IPS-NIHi7 (cell line): ENCODE results near the gene ZNF491.
"Not testable (repeated sequence)": the region's sequence is repeated elsewhere in the genome, so short reads cannot be mapped to it uniquely, and the experiment has no call there.

Experiments
- DNase-seq: peaks from one replicate; pipeline ENCODE4 v3.0.0; 2012; ENCODE audit warnings: mixed read lengths; ENCODE audit errors: extremely low spot score

The ZNF491 gene

GRCh38 chr19:11806354-11807098, 8.2 kb downstream of the ZNF491 start:
- no peak for DNase-seq

- no peak for DNase-seq
These were observed 8.7 kb downstream of the ZNF491 start for GRCh38 chr19:11807099-11807380.

- no peak for DNase-seq
These were observed 15.3 kb downstream of the ZNF491 start for GRCh38 chr19:11813703-11814028.

DNA sequence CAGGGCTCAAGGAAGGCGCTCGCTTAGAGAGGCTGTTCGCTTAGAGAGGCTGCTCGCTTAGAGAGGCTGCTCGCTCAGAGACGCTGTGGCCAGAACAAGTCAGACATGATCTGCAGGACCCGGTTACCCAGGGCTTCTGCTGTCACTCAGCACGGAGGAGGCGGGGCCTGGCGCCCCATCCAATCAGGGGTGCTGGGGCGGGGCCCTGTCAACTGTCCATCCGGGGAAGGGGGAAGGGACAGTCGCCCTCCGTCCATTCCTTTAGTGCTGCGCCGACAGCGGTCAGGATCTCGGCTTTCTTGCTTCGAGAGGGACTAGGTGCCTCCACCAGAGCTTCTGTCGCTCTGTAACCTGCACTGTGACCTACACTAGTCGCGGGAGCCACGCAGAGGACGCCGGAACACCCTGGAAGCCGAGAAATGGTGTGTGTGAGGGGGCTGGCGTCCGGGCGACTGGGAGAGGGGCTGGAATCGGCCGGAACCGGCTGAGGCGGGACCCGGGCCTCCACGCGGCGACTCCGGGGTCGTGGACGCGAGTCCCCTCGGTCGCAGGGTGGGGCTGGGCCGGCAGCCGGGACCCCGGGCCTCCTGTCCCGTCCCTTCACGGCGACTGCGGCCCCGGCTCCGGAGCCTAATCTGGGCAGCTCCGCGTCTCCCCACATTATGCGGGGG, 15.8 kb downstream of the ZNF491 start, which contains the start of gene ZNF440:
Gene ZNF440 (plus strand): TSS at position 245 of the 671 bp plus-strand sequence. CDS start 175 bp downstream, at position 420.
- DNase-seq = peak; percentile 99

GRCh38 chr19:11814700-11815035, 16.3 kb downstream of the ZNF491 start:
- peak; percentile 14 for DNase-seq

- DNase-seq = no peak
These were observed 23.3 kb downstream of the ZNF491 start for GRCh38 chr19:11821474-11822109.

DNA sequence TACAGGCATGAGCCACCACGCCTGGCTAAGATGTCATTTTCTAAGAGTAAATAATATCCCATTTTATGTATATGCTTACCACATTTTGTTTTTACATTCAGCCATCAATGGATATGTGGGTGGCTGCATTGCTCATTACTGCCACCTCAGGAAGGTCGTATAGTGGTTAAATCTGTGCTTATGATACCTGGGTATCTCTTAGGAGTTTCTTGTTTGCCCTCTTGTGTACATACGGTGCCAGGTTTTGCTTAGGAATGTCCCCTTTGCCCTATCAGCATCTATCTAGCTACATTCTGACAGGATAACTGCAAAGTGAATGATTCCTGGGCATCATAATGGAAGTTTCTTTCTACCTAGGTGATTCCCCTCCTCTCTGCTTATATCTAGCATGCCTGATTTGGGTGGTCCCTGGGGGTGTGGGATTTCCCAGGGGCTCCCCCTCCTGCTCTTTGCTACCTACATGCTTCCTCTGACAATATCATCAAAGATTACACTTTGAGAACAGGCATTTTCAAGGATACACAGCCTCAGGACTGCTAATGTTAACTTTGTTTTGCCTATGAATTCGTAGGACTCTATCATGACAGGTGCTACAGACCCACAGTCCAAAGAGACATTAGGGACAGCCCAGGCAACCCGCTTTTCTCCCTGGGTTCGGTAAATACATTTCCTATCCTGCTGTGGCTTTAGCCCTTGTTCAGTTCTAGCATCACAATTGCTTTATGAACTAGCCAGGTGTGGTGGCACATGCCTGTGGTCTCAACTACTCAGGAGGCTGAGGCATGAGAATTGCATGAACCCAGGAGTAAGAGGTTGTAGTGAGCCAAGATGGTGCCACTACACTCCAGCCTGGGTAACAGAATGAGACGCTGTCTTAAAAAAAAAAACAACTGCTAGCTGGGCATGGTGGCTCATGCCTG, 30.9 kb downstream of the ZNF491 start:
- DNase-seq = not testable (repeated sequence)

GRCh38 chr19:11832253-11832912, 34.1 kb downstream of the ZNF491 start:
- DNase-seq = no peak

- no peak for DNase-seq
These were observed 35.2 kb downstream of the ZNF491 start for GRCh38 chr19:11833541-11833940.

- not testable (repeated sequence) for DNase-seq
These were observed 37.3 kb downstream of the ZNF491 start for GRCh38 chr19:11835626-11836066.

DNA sequence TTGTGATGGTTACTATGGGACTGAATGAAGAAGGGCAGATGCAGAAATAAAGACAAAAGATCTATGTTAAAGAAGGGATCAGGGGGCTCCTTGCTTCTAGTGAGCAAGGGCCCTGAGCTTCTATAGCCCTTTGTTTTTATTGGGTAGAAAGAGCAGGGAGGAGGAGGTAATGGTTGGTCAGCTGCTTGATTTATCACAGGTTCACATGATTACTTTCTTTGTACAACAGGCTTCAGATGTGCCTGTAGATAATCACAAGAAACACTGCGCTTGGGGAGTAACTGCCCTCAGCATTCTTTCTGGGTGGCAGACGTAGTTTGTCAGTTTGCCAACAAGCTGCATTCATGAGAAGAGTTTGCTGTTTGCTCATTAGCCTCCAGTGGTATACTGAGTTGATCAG, 45.4 kb downstream of the ZNF491 start:
- DNase-seq = no peak

DNA sequence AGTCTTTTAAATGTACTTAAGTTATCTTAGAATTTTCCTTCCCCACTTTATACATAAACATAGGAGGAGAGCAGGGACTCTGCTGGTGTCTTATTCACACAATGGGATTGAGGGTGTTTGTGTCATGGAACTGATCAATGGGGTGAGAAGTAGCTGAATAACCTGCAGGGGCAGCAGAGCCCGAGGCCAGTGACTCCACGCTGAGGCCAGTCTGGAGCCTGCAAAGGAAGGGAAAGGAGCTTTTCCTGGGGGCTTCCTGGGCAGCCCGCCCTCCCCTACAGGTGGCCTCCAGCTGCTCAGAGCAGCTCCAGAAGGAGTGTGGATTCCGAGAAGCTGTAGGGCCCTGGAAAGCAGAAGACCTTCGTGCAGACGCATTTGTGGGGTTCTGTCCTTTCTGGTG, 49.3 kb downstream of the ZNF491 start:
- DNase-seq = peak; percentile 27

DNA sequence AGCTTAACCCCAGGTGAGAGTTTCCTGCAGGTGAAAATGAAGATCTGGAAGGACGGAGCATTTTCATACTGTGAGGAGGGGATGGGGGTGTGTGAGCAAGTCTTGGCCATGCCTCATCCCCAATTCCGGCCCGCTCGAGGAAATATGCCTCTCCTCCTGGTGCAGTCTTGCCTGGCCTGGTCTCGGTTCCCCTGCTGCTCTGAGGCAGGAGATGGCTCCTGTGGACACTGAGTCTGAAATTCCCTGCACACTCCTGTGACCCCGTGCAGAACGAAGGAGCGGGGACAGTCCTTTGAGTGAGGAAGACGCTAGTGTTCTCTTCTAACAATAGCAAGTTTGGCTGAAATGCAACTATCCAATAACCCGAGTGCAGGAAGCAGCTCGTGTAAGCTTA, 49.9 kb downstream of the ZNF491 start:
- DNase-seq = no peak

GRCh38 chr19:11848594-11849469, 50.5 kb downstream of the ZNF491 start, which contains the start of gene ZNF439:
TSS of gene ZNF439 (plus strand) at chr19:11848726. CDS start at chr19:11848868, 142 bp downstream.
- DNase-seq = peak; percentile 83

DNA sequence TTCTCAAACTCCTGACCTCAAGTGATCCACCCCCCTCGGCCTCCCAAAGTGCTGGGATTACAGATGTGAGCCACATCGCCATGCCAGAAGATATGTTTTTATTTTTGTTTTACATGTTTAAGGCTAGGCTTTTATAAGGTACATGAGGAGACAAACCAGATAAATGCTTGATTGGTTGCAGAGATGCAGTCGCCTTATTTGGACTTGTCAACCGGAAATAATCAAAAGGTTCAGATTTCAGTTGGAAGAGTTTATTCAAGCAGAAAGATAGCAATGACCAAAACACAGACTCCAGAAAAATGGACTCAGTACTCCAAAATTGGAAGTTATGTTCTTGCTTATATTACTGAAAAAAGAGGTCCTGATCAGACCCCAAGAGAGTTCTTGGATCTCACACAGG, 52.0 kb downstream of the ZNF491 start:
- DNase-seq = not testable (repeated sequence)

DNA sequence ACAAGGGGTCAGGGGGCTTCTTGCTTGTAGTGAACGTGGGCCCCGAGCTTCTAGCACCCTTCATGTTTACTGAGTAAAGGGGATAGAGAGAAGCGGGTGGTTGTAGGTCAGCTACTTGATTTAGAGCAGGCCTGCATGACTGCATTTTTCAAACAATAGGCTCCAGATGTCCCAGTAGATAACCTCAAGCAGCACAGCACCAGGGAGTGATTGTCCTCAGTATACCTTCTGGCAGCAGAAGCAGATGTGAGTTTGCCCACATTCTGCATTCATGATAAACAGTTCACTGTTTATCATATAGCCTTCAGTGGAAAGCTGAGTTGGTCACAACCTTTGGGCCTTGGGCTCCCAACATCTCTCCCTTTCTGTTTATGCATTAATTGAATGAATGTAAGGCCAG, 55.0 kb downstream of the ZNF491 start:
- DNase-seq = no peak

GRCh38 chr19:11856596-11857250, 58.4 kb downstream of the ZNF491 start:
- no peak for DNase-seq
